Duodenal mucosa (tissue), 2 donors: Measurements from ENCODE around the gene SERTAD1.

Experiments
- H3K27ac ChIP-seq: one replicate; pipeline ENCODE4 v1.7.0; 2013; ENCODE audit warnings: low read depth, low read length
- H3K27me3 ChIP-seq, 2 donors: one replicate each; pipeline ENCODE4 v1.7.0; 2013; ENCODE audit warnings: low read length in 2 of 2, control low read depth in 1 of 2; ENCODE audit not compliant: insufficient read depth in 2 of 2, control insufficient read depth in 1 of 2
- H3K36me3 ChIP-seq, 2 donors: one replicate each; pipeline ENCODE4 v1.7.0; 2013; ENCODE audit warnings: low read length in 2 of 2, control low read depth in 1 of 2; ENCODE audit not compliant: insufficient read depth in 2 of 2, control insufficient read depth in 1 of 2
- H3K4me1 ChIP-seq, 2 donors: one replicate each; pipeline ENCODE4 v1.7.0; 2013; ENCODE audit warnings: low read length in 2 of 2, control low read depth in 1 of 2; ENCODE audit not compliant: insufficient read depth in 2 of 2, control insufficient read depth in 1 of 2
- H3K4me3 ChIP-seq, 2 donors: one replicate each; pipeline ENCODE4 v1.7.0; 2013; ENCODE audit warnings: low read length in 2 of 2, low read depth in 1 of 2
- H3K9ac ChIP-seq, 2 donors: one replicate each; pipeline ENCODE4 v1.7.0; 2013; ENCODE audit warnings: low read length in 2 of 2, low read depth in 1 of 2
- H3K9me3 ChIP-seq, 2 donors: one replicate each; pipeline ENCODE4 v1.7.0; 2013; ENCODE audit warnings: low read length in 2 of 2, control low read depth in 1 of 2; ENCODE audit not compliant: control insufficient read depth in 1 of 2

SERTAD1 gene

GRCh38 chr19:40400559-40400958, 25.2 kb downstream of the SERTAD1 start:
- no peaks in the 10 kb centered on the region for H3K27me3 ChIP-seq
- H3K4me3 ChIP-seq, result no peak overlapping the region
- no peaks in the 10 kb centered on the region for H3K9me3 ChIP-seq
- H3K9ac ChIP-seq, result no peak overlapping the region
- H3K36me3 ChIP-seq, result no peaks in the 10 kb centered on the region
- peaks cover 4 to 7% of the 10 kb centered on the region in 2 donors for H3K4me1 ChIP-seq
- H3K27ac ChIP-seq, result no peak overlapping the region

- no peak overlapping the region for H3K27ac ChIP-seq
- no peaks in the 10 kb centered on the region for H3K9me3 ChIP-seq
- peaks cover 4 to 7% of the 10 kb centered on the region in 2 donors for H3K4me1 ChIP-seq
- no peak overlapping the region for H3K9ac ChIP-seq
- no peaks in the 10 kb centered on the region for H3K36me3 ChIP-seq
- no peaks in the 10 kb centered on the region for H3K27me3 ChIP-seq
- H3K4me3 ChIP-seq, result no peak overlapping the region
These were observed 27.2 kb downstream of the SERTAD1 start for GRCh38 chr19:40398417-40399131.

- H3K36me3 ChIP-seq, result no peaks in the 10 kb centered on the region
- H3K9me3 ChIP-seq, result no peaks in the 10 kb centered on the region
- no peaks in the 10 kb centered on the region for H3K27me3 ChIP-seq
- H3K9ac ChIP-seq, result no peak overlapping the region
- H3K27ac ChIP-seq, result no peak overlapping the region
- peaks cover 2 to 4% of the 10 kb centered on the region in 2 donors for H3K4me1 ChIP-seq
- no peak overlapping the region for H3K4me3 ChIP-seq
These were observed 28.3 kb downstream of the SERTAD1 start for GRCh38 chr19:40397568-40397906.

- Histone ChIP-seq H3K9ac (no peak overlapping the region), H3K4me3 (no peak overlapping the region), H3K27me3 (no peaks in the 10 kb centered on the region), H3K9me3 (no peaks in the 10 kb centered on the region), H3K36me3 (no peaks in the 10 kb centered on the region), H3K27ac (no peak overlapping the region), H3K4me1 (peaks cover 2 to 4% of the 10 kb centered on the region in 2 donors)
These were observed 28.8 kb downstream of the SERTAD1 start for GRCh38 chr19:40396886-40397567.

GRCh38 chr19:40395956-40396355, 29.8 kb downstream of the SERTAD1 start:
- Histone ChIP-seq H3K27ac (no peak overlapping the region), H3K9ac (no peak overlapping the region), H3K27me3 (no peaks in the 10 kb centered on the region), H3K4me3 (no peak overlapping the region), H3K4me1 (peaks cover 2 to 4% of the 10 kb centered on the region in 2 donors), H3K9me3 (no peaks in the 10 kb centered on the region), H3K36me3 (no peaks in the 10 kb centered on the region)

- Histone ChIP-seq H3K4me3 (no peak overlapping the region), H3K27ac (no peak overlapping the region), H3K27me3 (no peaks in the 10 kb centered on the region), H3K4me1 (peaks cover 2 to 4% of the 10 kb centered on the region in 2 donors), H3K9me3 (no peaks in the 10 kb centered on the region), H3K36me3 (no peaks in the 10 kb centered on the region), H3K9ac (no peak overlapping the region)
These were observed 31.0 kb downstream of the SERTAD1 start for GRCh38 chr19:40394816-40395210.

- no peak overlapping the region for H3K4me3 ChIP-seq
- no peak overlapping the region for H3K27ac ChIP-seq
- H3K9ac ChIP-seq, result no peak overlapping the region
- H3K27me3 ChIP-seq, result no peaks in the 10 kb centered on the region
- no peaks in the 10 kb centered on the region for H3K9me3 ChIP-seq
- peaks cover 2 to 3% of the 10 kb centered on the region in 2 donors for H3K4me1 ChIP-seq
- no peaks in the 10 kb centered on the region for H3K36me3 ChIP-seq
These were observed 31.6 kb downstream of the SERTAD1 start for GRCh38 chr19:40393894-40394815.

- H3K4me3 ChIP-seq, result no peak overlapping the region
- H3K27me3 ChIP-seq, result no peaks in the 10 kb centered on the region
- no peak overlapping the region for H3K9ac ChIP-seq
- H3K9me3 ChIP-seq, result no peaks in the 10 kb centered on the region
- no peaks in the 10 kb centered on the region for H3K36me3 ChIP-seq
- no peak overlapping the region for H3K27ac ChIP-seq
- no peaks in the 10 kb centered on the region for H3K4me1 ChIP-seq
These were observed 32.8 kb downstream of the SERTAD1 start for GRCh38 chr19:40392894-40393517.

- Histone ChIP-seq H3K27me3 (no peaks in the 10 kb centered on the region), H3K36me3 (no peaks in the 10 kb centered on the region), H3K9me3 (no peaks in the 10 kb centered on the region), H3K4me1 (no peaks in the 10 kb centered on the region), H3K9ac (no peak overlapping the region), H3K27ac (no peak overlapping the region), H3K4me3 (no peak overlapping the region)
These were observed 33.7 kb downstream of the SERTAD1 start for GRCh38 chr19:40392123-40392522.
